Natural killer cell (primary cell): ENCODE results near the gene RAI1. TPM values are rescaled to one million over a fixed set of nuclear protein-coding genes. Genes with fewer than 3 reads are reported as not detected.

Experiments used
- ATAC-seq, 3 donors: fragments of 150-1000 bp in 2 of 3; fragments of 200-7000 bp in 1 of 3; cut with Tn5 transposase; 1 replicate in 1 of 3; 2 replicates in 2 of 3; pipeline ENCODE4 v1.10.0; 2021; ENCODE audit warnings: mild to moderate bottlenecking in 2 of 3, moderate library complexity in 2 of 3
- DNase-seq, 2 donors: peaks; one replicate each; pipeline versions ENCODE4 v3.0.0 to v3.0.0-alpha.2; 2013 to 2021; ENCODE audit warnings: mixed read lengths in 1 of 2
- H3K27ac ChIP-seq: one replicate; pipeline ENCODE4 v1.5.1; 2013; ENCODE audit warnings: mild to moderate bottlenecking, low read length
- H3K27me3 ChIP-seq: one replicate; pipeline ENCODE4 v1.6.1; 2013; ENCODE audit warnings: low read length; ENCODE audit not compliant: control insufficient read depth, insufficient read depth
- H3K36me3 ChIP-seq: one replicate; pipeline ENCODE4 v1.6.1; 2013; ENCODE audit warnings: low read length; ENCODE audit not compliant: control insufficient read depth, insufficient read depth
- H3K4me1 ChIP-seq: one replicate; pipeline ENCODE4 v1.6.1; 2013; ENCODE audit warnings: low read length; ENCODE audit not compliant: control insufficient read depth, insufficient read depth
- H3K4me3 ChIP-seq: one replicate; pipeline ENCODE4 v1.5.1; 2013; ENCODE audit warnings: low read length
- H3K9me3 ChIP-seq: one replicate; pipeline ENCODE4 v1.6.1; 2013; ENCODE audit warnings: low read length; ENCODE audit not compliant: control insufficient read depth, insufficient read depth
- H3K27ac Mint-ChIP-seq, 2 donors: one replicate each; pipeline ENCODE4 v1.8.0; 2022; ENCODE audit warnings: mild to moderate bottlenecking in 2 of 2, mixed read lengths in 2 of 2, moderate library complexity in 1 of 2
- H3K27me3 Mint-ChIP-seq, 2 donors: one replicate each; pipeline ENCODE4 v1.8.0; 2022; ENCODE audit warnings: low read depth in 2 of 2, mixed read lengths in 2 of 2
- H3K36me3 Mint-ChIP-seq: one replicate; pipeline ENCODE4 v1.8.0; 2022; ENCODE audit warnings: mixed read lengths
- H3K4me1 Mint-ChIP-seq, 2 donors: one replicate each; pipeline ENCODE4 v1.8.0; 2022; ENCODE audit warnings: mixed read lengths in 2 of 2
- H3K4me3 Mint-ChIP-seq: one replicate; pipeline ENCODE4 v1.8.0; 2022; ENCODE audit warnings: mild to moderate bottlenecking, moderate library complexity, mixed read lengths
- H3K9me3 Mint-ChIP-seq, 2 donors: one replicate each; pipeline ENCODE4 v1.8.0; 2022; ENCODE audit warnings: mixed read lengths in 2 of 2
- CTCF ChIP-seq: fragments of 200-600 bp; IDR thresholded peaks from one replicate; pipeline ENCODE4 v1.8.0; 2022; ENCODE audit warnings: antibody characterized with exemption
- WGBS: methylation state at CpG from one replicate; pipeline ENCODE4 v1.1.7; 2013; ENCODE audit warnings: missing lambda C conversion rate; ENCODE audit not compliant: insufficient coverage; 5-methylcytosine and 5-hydroxymethylcytosine counted together
- intact Hi-C: fragments of 100-400 bp; cut with micrococcal nuclease; formaldehyde crosslinking; loops from one replicate; pipeline ENCODE4 v1.14.2; 2022
- total RNA-seq, 4 donors: library from RNA; stranded (reverse); fragments of 120-200 nt in 1 of 4; gene quantifications; one replicate each; pipeline versions ENCODE4 v1.2.3 to v1.2.4, GENCODE V29; 2013 to 2022

RAI1 gene
- total RNA-seq, 3 donors from 2014 or later (not counting 1 experiment from before 2014, with no cell fraction given), result 39.8 to 55.0 (median 49.4) TPM

GRCh38 chr17:17645961-17646360 lies 35.3 kb upstream of the RAI1 start:
- Mint-ChIP-seq H3K4me3 (no peak overlapping the region), H3K36me3 (no peaks in the 10 kb centered on the region), H3K27ac (no peak overlapping the region), H3K4me1 (no peaks in the 10 kb centered on the region), H3K27me3 (peaks cover 0 to 9% of the 10 kb centered on the region in 2 donors), H3K9me3 (no peaks in the 10 kb centered on the region)
- Histone ChIP-seq H3K9me3 (no peaks in the 10 kb centered on the region), H3K36me3 (no peaks in the 10 kb centered on the region), H3K4me1 (peaks cover 3% of the 10 kb centered on the region), H3K27me3 (no peaks in the 10 kb centered on the region), H3K27ac (no peak overlapping the region), H3K4me3 (no peak overlapping the region)
- WGBS, result 100% methylated on average over 1 of the region's 2 CpGs
- ATAC-seq (no peak), DNase-seq (no peak)
- TF ChIP-seq CTCF, result no peak
- intact Hi-C loops, result no loop called here

GRCh38 chr17:17647524-17648178 lies 33.6 kb upstream of the RAI1 start:
- H3K36me3 ChIP-seq, result no peaks in the 10 kb centered on the region
- no peak overlapping the region for H3K27ac ChIP-seq
- no peak for DNase-seq
- no peaks in the 10 kb centered on the region for H3K27me3 ChIP-seq
- no peaks in the 10 kb centered on the region for H3K4me1 ChIP-seq
- no peak overlapping the region for H3K27ac Mint-ChIP-seq
- H3K9me3 ChIP-seq, result no peaks in the 10 kb centered on the region
- H3K27me3 Mint-ChIP-seq, result peaks cover 0 to 9% of the 10 kb centered on the region in 2 donors
- ATAC-seq, result no peak
- intact Hi-C loops, result no loop called here
- no peak overlapping the region for H3K4me3 Mint-ChIP-seq
- no peaks in the 10 kb centered on the region for H3K9me3 Mint-ChIP-seq
- H3K4me1 Mint-ChIP-seq, result no peaks in the 10 kb centered on the region
- H3K4me3 ChIP-seq, result no peak overlapping the region
- no peak for TF ChIP-seq CTCF
- 97% methylated on average over 14 of the region's 14 CpGs for WGBS
- H3K36me3 Mint-ChIP-seq, result no peaks in the 10 kb centered on the region

GRCh38 chr17:17648762-17649161 lies 32.5 kb upstream of the RAI1 start:
- H3K36me3 Mint-ChIP-seq, result no peaks in the 10 kb centered on the region
- intact Hi-C loops, result no loop called here
- no peak for TF ChIP-seq CTCF
- H3K4me1 Mint-ChIP-seq, result no peaks in the 10 kb centered on the region
- no peak for ATAC-seq
- Histone ChIP-seq H3K27ac (no peak overlapping the region), H3K9me3 (no peaks in the 10 kb centered on the region), H3K36me3 (no peaks in the 10 kb centered on the region), H3K4me1 (no peaks in the 10 kb centered on the region), H3K4me3 (no peak overlapping the region), H3K27me3 (no peaks in the 10 kb centered on the region)
- no peak overlapping the region for H3K4me3 Mint-ChIP-seq
- H3K27ac Mint-ChIP-seq, result no peak overlapping the region
- 89% methylated on average over 7 of the region's 7 CpGs for WGBS
- no peak for DNase-seq
- no peaks in the 10 kb centered on the region for H3K9me3 Mint-ChIP-seq
- peaks cover 0 to 9% of the 10 kb centered on the region in 2 donors for H3K27me3 Mint-ChIP-seq

GRCh38 chr17:17650959-17651358 lies 30.3 kb upstream of the RAI1 start:
- Mint-ChIP-seq H3K36me3 (no peaks in the 10 kb centered on the region), H3K27ac (no peak overlapping the region), H3K27me3 (peaks cover 0 to 7% of the 10 kb centered on the region in 2 donors), H3K4me3 (no peak overlapping the region), H3K9me3 (no peaks in the 10 kb centered on the region), H3K4me1 (no peaks in the 10 kb centered on the region)
- Histone ChIP-seq H3K9me3 (no peaks in the 10 kb centered on the region), H3K36me3 (no peaks in the 10 kb centered on the region), H3K4me1 (no peaks in the 10 kb centered on the region), H3K27ac (no peak overlapping the region), H3K27me3 (no peaks in the 10 kb centered on the region), H3K4me3 (no peak overlapping the region)
- intact Hi-C loops, result no loop called here
- ATAC-seq, result no peak
- no peak for TF ChIP-seq CTCF
- no peak for DNase-seq
- WGBS, result 89% methylated on average over 1 of the region's 1 CpG
